ENCODE results near the gene CCDC187. TPM values are rescaled to one million over a fixed set of nuclear protein-coding genes. Genes with fewer than 3 reads are reported as not detected.

The CCDC187 gene
- total and polyA plus RNA-seq, 2 of the 13 experiments (the other 11 are each of a cell fraction or from before 2014, with no cell fraction given) = 0.03 to 0.13 TPM

DNA sequence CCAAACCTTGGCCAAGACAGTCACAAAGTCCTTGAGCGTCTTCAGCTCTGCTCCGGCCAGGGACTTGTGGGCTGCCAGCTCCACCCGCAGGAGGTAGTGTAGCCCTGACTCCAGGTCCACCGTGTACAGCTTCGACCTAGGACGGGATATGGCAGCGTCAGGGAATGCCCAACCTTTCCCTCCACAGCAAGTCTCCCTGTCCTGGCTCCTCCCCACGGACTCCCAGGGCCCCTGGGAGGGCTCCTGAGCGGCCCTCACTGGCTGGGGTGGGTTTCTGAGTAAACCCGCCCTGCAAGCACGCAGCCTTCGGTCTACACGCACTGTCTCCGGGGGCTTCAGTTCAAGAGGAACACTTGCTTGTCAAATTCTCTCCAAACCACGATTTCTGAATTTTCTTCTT lies 85.2 kb downstream of the CCDC187 start:
- no peaks in the 10 kb centered on the region for H3K27me3 ChIP-seq (ENCODE audit: control insufficient read depth in 1 of 2, insufficient read depth in 2 of 2, low read length in 2 of 2)
- in situ Hi-C loops (cut with HindIII; ENCODE audit: extremely low pct_ligation_motif_present, low pct_unique_long_range_greater_than_20kb) (no loop called here), intact Hi-C loops (cut with micrococcal nuclease; ENCODE audit: unreplicated experiment) (no loop called here)
- POLR2A ChIA-PET = no interaction called here
- no peak overlapping the region for H3K9ac ChIP-seq (ENCODE audit: insufficient read depth, low read depth, low read length)
- FAIRE-seq = no peak
- no peak overlapping the region for H3K4me2 ChIP-seq (ENCODE audit: low read depth, low read length)
- no peak overlapping the region for H3K27ac ChIP-seq (ENCODE audit: extremely low read length, insufficient read depth, low read length)
- CTCF ChIA-PET (ENCODE audit: low intra/inter-chr PET ratio, low total read pairs) = no interaction called here
- no TSS peak for BruUV-seq (replicated peaks)
- H3K79me2 ChIP-seq (ENCODE audit: insufficient read depth, low read length) = peaks cover 8% of the 10 kb centered on the region
- H3K4me1 ChIP-seq (ENCODE audit: insufficient read depth, low read length) = no peaks in the 10 kb centered on the region
- no peak for ATAC-seq
- DNase-seq (ENCODE audit: low spot score) = no peak
- H3K36me3 ChIP-seq (replicated peaks in 1 of 2; ENCODE audit: control insufficient read depth in 1 of 2, insufficient read depth in 2 of 2, low read length in 2 of 2) = peaks cover 48 to 86% of the 10 kb centered on the region in 2 experiments
- no peak overlapping the region for H2AFZ ChIP-seq (ENCODE audit: low read length)
- no peaks in the 10 kb centered on the region for H3K9me3 ChIP-seq (ENCODE audit: low read length)
- H4K20me1 ChIP-seq (ENCODE audit: insufficient read depth, low read length) = peaks cover 13% of the 10 kb centered on the region; the same call in 1 of the 2 replicates
- 98% methylated on average over 14 of the region's 15 CpGs for WGBS (ENCODE audit: low lambda C conversion rate)
- no peak overlapping the region for H3K4me3 ChIP-seq (replicated peaks in 1 of 3; ENCODE audit: insufficient read depth in 1 of 3, low read depth in 2 of 3, low read length in 3 of 3)
- TF ChIP-seq AGO2 (optimal IDR thresholded peaks at IDR 0.05; ENCODE audit: low read depth, low read length) (peak; percentile 11), ETV6 (CRISPR knock-in tag; conservative IDR thresholded peaks at IDR 0.05) (no peak)

DNA sequence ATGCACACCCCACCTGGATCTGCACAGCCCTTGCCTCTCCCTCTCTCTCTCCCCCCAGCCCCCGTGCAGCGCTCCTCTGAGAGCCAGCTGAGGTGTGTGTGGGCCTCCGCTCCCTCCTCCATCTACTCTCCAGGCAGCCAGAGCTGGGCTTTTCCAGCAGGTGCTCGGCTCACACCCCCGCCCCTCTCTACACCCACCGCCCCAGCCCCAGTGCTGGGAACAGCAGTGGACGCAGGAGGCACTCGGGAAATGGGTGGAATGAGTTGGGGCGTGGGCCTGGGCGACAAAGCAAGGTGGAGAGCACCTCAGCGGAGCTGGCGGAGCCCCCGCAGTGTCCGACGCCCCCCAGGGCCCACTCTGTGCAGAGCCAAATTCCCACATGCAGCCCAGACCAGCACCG lies 85.6 kb downstream of the CCDC187 start:
- CTCF ChIA-PET (ENCODE audit: low intra/inter-chr PET ratio, low total read pairs) = no interaction called here
- Histone ChIP-seq H3K36me3 (replicated peaks in 1 of 2; ENCODE audit: control insufficient read depth in 1 of 2, insufficient read depth in 2 of 2, low read length in 2 of 2) (peaks cover 47 to 86% of the 10 kb centered on the region in 2 experiments), H3K27me3 (ENCODE audit: control insufficient read depth in 1 of 2, insufficient read depth in 2 of 2, low read length in 2 of 2) (no peaks in the 10 kb centered on the region), H4K20me1 (ENCODE audit: insufficient read depth, low read length) (peaks cover 13% of the 10 kb centered on the region; the same call in 1 of the 2 replicates), H3K4me3 (replicated peaks in 1 of 3; ENCODE audit: insufficient read depth in 1 of 3, low read depth in 2 of 3, low read length in 3 of 3) (no peak overlapping the region), H2AFZ (ENCODE audit: low read length) (no peak overlapping the region), H3K4me1 (ENCODE audit: insufficient read depth, low read length) (no peaks in the 10 kb centered on the region), H3K79me2 (ENCODE audit: insufficient read depth, low read length) (peaks cover 4% of the 10 kb centered on the region), H3K9ac (ENCODE audit: insufficient read depth, low read depth, low read length) (no peak overlapping the region), H3K4me2 (ENCODE audit: low read depth, low read length) (no peak overlapping the region), H3K27ac (ENCODE audit: extremely low read length, insufficient read depth, low read length) (no peak overlapping the region), H3K9me3 (ENCODE audit: low read length) (no peaks in the 10 kb centered on the region)
- in situ Hi-C loops (cut with HindIII; ENCODE audit: extremely low pct_ligation_motif_present, low pct_unique_long_range_greater_than_20kb) (no loop called here), intact Hi-C loops (cut with micrococcal nuclease; ENCODE audit: unreplicated experiment) (no loop called here)
- FAIRE-seq = no peak
- no TSS peak for BruUV-seq (replicated peaks)
- POLR2A ChIA-PET = no interaction called here
- 98% methylated on average over 9 of the region's 16 CpGs for WGBS (ENCODE audit: low lambda C conversion rate)
- no peak; the same call in 2 of the 3 replicates for ATAC-seq
- TF ChIP-seq AGO2 (optimal IDR thresholded peaks at IDR 0.05; ENCODE audit: low read depth, low read length) = peak; percentile 40
- TF ChIP-seq, protein P1, sequence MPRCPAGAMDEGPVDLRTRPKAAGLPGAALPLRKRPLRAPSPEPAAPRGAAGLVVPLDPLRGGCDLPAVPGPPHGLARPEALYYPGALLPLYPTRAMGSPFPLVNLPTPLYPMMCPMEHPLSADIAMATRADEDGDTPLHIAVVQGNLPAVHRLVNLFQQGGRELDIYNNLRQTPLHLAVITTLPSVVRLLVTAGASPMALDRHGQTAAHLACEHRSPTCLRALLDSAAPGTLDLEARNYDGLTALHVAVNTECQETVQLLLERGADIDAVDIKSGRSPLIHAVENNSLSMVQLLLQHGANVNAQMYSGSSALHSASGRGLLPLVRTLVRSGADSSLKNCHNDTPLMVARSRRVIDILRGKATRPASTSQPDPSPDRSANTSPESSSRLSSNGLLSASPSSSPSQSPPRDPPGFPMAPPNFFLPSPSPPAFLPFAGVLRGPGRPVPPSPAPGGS (CRISPR knock-in tag; IDR thresholded peaks at IDR 0.05) = no peak
- DNase-seq (ENCODE audit: low spot score) = no peak
